RWPE2 (cell line): Measurements from ENCODE around the gene TMEM94.

Source experiments
- ATAC-seq: fragments of 200-7000 bp; cut with Tn5 transposase; 3 replicates; pipeline ENCODE4 v1.9.1; 2021; ENCODE audit warnings: low read depth
- DNase-seq: peaks from one replicate; pipeline ENCODE4 v3.0.0-alpha.2; 2020; ENCODE audit warnings: low spot score
- H3K27ac ChIP-seq: fragments of 450-650 bp; 2 replicates; pipeline ENCODE4 v1.5.1; 2017; ENCODE audit warnings: mild to moderate bottlenecking; ENCODE audit not compliant: poor library complexity, severe bottlenecking
- H3K27me3 ChIP-seq: fragments of 250-450 bp; sonication (Bioruptor Pico); 2 replicates; pipeline ENCODE4 v1.5.1; 2021; ENCODE audit warnings: mild to moderate bottlenecking, moderate library complexity; ENCODE audit not compliant: insufficient read depth, poor library complexity, severe bottlenecking
- H3K36me3 ChIP-seq: fragments of 250-450 bp; sonication (Bioruptor Pico); 2 replicates; pipeline ENCODE4 v1.5.1; 2020; ENCODE audit warnings: low read depth, mild to moderate bottlenecking, moderate library complexity
- H3K4me1 ChIP-seq: fragments of 250-450 bp; sonication (Bioruptor Pico); 2 replicates; pipeline ENCODE4 v1.5.1; 2021; ENCODE audit warnings: mild to moderate bottlenecking, moderate library complexity; ENCODE audit not compliant: insufficient read depth, poor library complexity, severe bottlenecking
- H3K4me3 ChIP-seq: fragments of 250-450 bp; sonication (Bioruptor Pico); 2 replicates; pipeline ENCODE4 v1.5.1; 2021; ENCODE audit warnings: mild to moderate bottlenecking, moderate library complexity; ENCODE audit not compliant: severe bottlenecking
- H3K9me3 ChIP-seq: fragments of 250-450 bp; sonication (Bioruptor Pico); 2 replicates; pipeline ENCODE4 v1.5.1; 2021; ENCODE audit warnings: mild to moderate bottlenecking, moderate library complexity; ENCODE audit not compliant: severe bottlenecking
- TF ChIP-seq, protein P1 (sequence below): fragments of 450-650 bp; IDR thresholded peaks from one replicate; pipeline ENCODE4 v1.5.1; 2017; ENCODE audit warnings: mild to moderate bottlenecking, moderate library complexity; ENCODE audit not compliant: poor library complexity, severe bottlenecking

The TMEM94 gene

DNA sequence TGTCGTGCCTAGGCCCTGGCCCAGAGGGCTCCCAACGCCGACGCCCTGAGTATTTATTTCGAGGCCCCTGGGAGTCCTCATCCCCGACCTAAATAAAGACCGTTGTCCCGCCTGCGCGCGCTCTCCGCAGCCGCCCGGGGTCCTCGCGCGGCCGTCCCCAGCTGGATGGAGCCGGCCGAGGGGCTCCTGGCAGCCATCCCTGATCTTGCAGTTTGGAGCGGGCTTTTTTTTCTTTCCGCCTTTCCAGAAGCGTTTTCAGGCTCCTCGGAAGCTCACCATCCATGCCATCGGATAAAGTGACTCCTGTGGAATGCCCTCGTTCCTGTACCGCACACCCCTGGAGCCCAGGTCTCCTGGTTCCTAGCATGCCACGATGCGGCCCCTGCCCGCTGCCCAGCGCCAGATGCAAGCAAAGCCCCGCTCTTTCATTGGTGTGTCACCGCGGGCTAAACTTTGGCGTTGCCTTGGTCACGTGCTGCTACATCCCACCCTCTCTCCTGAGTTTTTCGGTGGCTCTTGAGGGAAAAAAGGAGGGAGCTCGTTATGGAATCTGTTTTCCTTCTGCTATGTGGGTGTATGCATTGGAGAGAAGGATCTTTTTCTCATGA is 716 bp downstream of the TMEM94 start:
- no peaks in the 10 kb centered on the region for H3K27me3 ChIP-seq
- peaks cover 7% of the 10 kb centered on the region for H3K4me1 ChIP-seq
- DNase-seq (no peak), ATAC-seq (peak; percentile 14; the same call in 1 of the 3 replicates)
- TF ChIP-seq, protein P1, sequence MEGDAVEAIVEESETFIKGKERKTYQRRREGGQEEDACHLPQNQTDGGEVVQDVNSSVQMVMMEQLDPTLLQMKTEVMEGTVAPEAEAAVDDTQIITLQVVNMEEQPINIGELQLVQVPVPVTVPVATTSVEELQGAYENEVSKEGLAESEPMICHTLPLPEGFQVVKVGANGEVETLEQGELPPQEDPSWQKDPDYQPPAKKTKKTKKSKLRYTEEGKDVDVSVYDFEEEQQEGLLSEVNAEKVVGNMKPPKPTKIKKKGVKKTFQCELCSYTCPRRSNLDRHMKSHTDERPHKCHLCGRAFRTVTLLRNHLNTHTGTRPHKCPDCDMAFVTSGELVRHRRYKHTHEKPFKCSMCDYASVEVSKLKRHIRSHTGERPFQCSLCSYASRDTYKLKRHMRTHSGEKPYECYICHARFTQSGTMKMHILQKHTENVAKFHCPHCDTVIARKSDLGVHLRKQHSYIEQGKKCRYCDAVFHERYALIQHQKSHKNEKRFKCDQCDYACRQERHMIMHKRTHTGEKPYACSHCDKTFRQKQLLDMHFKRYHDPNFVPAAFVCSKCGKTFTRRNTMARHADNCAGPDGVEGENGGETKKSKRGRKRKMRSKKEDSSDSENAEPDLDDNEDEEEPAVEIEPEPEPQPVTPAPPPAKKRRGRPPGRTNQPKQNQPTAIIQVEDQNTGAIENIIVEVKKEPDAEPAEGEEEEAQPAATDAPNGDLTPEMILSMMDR, result no peak
- H3K4me3 ChIP-seq, result peak overlapping the region; percentile 70
- no peaks in the 10 kb centered on the region for H3K9me3 ChIP-seq
- H3K27ac ChIP-seq, result peak overlapping the region; percentile 26
- no peaks in the 10 kb centered on the region for H3K36me3 ChIP-seq

DNA sequence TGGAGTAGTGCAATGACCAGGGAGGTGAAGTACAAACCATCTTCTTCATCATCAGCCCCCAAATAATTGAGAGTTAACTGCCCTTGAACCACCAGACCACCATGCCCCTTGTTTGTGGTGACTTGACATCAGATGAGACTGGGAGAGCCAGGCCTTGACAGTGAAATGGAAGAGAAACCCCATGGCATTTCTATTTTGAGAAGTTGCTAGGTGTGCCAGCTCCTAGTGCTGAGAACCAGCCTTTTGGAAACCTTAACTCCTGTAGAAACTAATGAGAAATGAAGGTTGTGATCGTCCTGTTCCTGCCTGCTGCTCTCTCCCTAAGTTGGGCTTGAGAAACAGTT is 2.8 kb downstream of the TMEM94 start:
- ATAC-seq (no peak), DNase-seq (no peak)
- TF ChIP-seq, protein P1, result no peak
- Histone ChIP-seq H3K9me3 (no peaks in the 10 kb centered on the region), H3K36me3 (no peaks in the 10 kb centered on the region), H3K4me3 (no peak overlapping the region), H3K27ac (no peak overlapping the region), H3K4me1 (peaks cover 7% of the 10 kb centered on the region), H3K27me3 (no peaks in the 10 kb centered on the region)

DNA sequence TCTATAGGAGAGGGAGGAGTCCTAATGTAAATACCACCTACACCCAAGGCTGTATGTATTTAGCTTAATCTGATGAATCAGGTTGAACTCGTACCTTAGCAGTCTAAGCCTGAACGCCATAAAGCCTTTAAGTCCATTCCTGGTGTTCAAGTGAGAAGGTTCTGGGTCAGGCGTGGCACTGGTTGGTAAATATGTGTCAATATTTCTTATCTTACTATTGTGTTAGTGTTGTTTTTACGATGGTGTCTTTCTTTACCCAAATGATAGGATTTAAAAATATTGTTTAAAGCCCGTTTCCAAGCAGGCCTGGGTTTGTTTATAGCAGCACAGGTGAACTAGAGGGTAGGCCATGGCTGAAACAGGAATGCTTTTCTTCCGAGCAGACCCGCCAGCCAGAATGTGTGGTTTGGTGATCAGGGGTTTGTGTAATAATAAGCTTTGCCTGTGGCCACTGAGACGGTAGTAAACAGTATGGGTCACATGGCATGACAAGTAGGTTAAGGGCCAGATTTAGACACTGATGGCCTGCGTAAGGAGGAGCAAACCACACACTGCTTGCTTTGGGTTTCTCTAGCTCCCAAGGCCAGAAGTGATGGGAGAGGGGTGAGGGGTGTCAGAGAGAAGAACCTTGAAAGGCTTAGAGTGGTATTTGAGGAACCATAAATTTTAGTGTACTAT is 3.3 kb downstream of the TMEM94 start:
- peak; percentile 33; the same call in 2 of the 3 replicates for ATAC-seq
- Histone ChIP-seq H3K9me3 (no peaks in the 10 kb centered on the region), H3K4me1 (peaks cover 7% of the 10 kb centered on the region), H3K27ac (no peak overlapping the region), H3K36me3 (no peaks in the 10 kb centered on the region), H3K4me3 (no peak overlapping the region), H3K27me3 (no peaks in the 10 kb centered on the region)
- TF ChIP-seq, protein P1, result no peak
- no peak for DNase-seq

DNA sequence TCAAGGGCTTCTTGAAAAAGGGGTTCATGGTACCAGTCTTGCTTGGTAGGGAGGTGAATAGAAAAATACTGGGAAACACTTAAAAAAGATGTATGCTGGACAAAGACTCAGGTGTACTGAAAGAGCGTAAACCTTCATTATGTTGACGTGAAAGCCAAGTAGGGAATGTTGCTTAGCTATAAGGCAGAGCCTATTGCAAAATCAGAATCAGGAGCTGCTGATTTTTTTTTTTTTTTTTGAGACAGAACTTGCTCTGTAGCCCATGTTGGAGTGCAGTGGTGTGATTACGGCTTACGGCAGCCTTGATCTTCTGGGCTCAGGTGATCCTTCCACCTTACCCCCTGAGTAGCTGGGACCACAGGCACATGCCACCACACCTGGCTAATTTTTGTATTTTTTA is 3.9 kb downstream of the TMEM94 start:
- H3K9me3 ChIP-seq, result no peaks in the 10 kb centered on the region
- no peak for ATAC-seq
- peaks cover 7% of the 10 kb centered on the region for H3K4me1 ChIP-seq
- H3K27me3 ChIP-seq, result no peaks in the 10 kb centered on the region
- H3K4me3 ChIP-seq, result no peak overlapping the region
- no peak overlapping the region for H3K27ac ChIP-seq
- H3K36me3 ChIP-seq, result no peaks in the 10 kb centered on the region
- no peak for DNase-seq
- TF ChIP-seq, protein P1, result no peak

DNA sequence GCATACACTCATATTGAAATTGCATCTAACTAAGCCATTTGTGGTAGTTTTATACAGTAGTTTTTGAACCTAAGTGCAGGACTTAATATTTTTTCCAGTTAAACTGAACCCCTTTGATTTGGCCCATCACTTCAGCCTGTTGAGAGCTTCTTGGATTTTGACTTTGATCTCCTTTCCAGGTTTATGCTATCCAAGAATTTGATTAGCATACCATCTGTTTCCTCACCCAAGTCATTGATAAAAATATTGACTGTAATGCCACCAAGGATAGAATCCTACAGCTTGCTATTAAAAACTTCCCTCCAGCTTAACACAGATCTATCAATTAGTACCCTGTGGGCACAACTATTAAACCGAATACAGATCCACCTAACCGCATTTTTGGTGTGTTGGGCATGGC is 7.2 kb downstream of the TMEM94 start:
- H3K4me1 ChIP-seq, result no peaks in the 10 kb centered on the region
- no peak overlapping the region for H3K4me3 ChIP-seq
- TF ChIP-seq, protein P1, result no peak
- H3K36me3 ChIP-seq, result peaks cover 5% of the 10 kb centered on the region
- DNase-seq (no peak), ATAC-seq (no peak)
- no peak overlapping the region for H3K27ac ChIP-seq
- H3K27me3 ChIP-seq, result no peaks in the 10 kb centered on the region
- H3K9me3 ChIP-seq, result peaks cover 2% of the 10 kb centered on the region
